Measurements from ENCODE around the gene BTBD16. TPM values are rescaled to one million over a fixed set of nuclear protein-coding genes. Genes with fewer than 3 reads are reported as not detected.

BTBD16 gene
- total and polyA plus RNA-seq, 2 of the 13 experiments (the other 11 are each of a cell fraction or from before 2014, with no cell fraction given), result 5.0 to 11.9 TPM

GRCh38 chr10:122374859-122375678, 104.0 kb downstream of the BTBD16 start (continued):
- TF ChIP-seq ZNF644 (CRISPR knock-in tag; IDR thresholded peaks at IDR 0.05; ENCODE audit: low read depth), result no peak
- TF ChIP-seq ZFP90 (CRISPR knock-in tag; IDR thresholded peaks at IDR 0.05; ENCODE audit: borderline replicate concordance), result no peak
- 0 out of 2 replicates have a peak, but pooled peaks have one; percentile 54 for TF ChIP-seq ZNF138 (CRISPR knock-in tag; IDR thresholded peaks at IDR 0.05; ENCODE audit: low read depth)
- no peak for TF ChIP-seq ZBTB1 (CRISPR knock-in tag; IDR thresholded peaks at IDR 0.05; ENCODE audit: borderline replicate concordance)
- TF ChIP-seq POLR2A (IDR thresholded peaks at IDR 0.05; ENCODE audit: insufficient read depth in 1 of 2, low read depth in 2 of 2, low read length in 2 of 2), result peak; percentile 2 to 67; a peak in 3 of 4 replicates
- no peak for TF ChIP-seq GRHL1 (CRISPR knock-in tag; conservative IDR thresholded peaks at IDR 0.05)
- TF ChIP-seq ETV6 (CRISPR knock-in tag; conservative IDR thresholded peaks at IDR 0.05), result no peak
- no peak for TF ChIP-seq CBX2 (IDR thresholded peaks at IDR 0.05; ENCODE audit: low read depth, low read length)
- no peak for TF ChIP-seq CBX2 (CRISPR knock-in tag; IDR thresholded peaks at IDR 0.05; ENCODE audit: low read depth)
- no peak for TF ChIP-seq ZFP62 (CRISPR knock-in tag; IDR thresholded peaks at IDR 0.05)
- peak; percentile 28; the same call in 1 of the 2 replicates for TF ChIP-seq SALL1 (CRISPR knock-in tag; IDR thresholded peaks at IDR 0.05)
- TF ChIP-seq MXD4 (CRISPR knock-in tag; IDR thresholded peaks at IDR 0.05), result no peak
- no peak for TF ChIP-seq HNF4G (IDR thresholded peaks at IDR 0.05; ENCODE audit: borderline replicate concordance, low read depth, low read length)
- TF ChIP-seq HNF4G (CRISPR knock-in tag; IDR thresholded peaks at IDR 0.05; ENCODE audit: borderline replicate concordance, low read depth), result 0 out of 2 replicates have a peak, but pooled peaks have one; percentile 25
- TF ChIP-seq SKIL (CRISPR knock-in tag; IDR thresholded peaks at IDR 0.05; ENCODE audit: borderline replicate concordance), result no peak; the same call in 1 of the 2 replicates
- TF ChIP-seq NR1H2 (CRISPR knock-in tag; IDR thresholded peaks at IDR 0.05; ENCODE audit: borderline replicate concordance, low read depth), result 0 out of 2 replicates have a peak, but pooled peaks have one; percentile 24
- no peak for TF ChIP-seq ZBTB39 (CRISPR knock-in tag; IDR thresholded peaks at IDR 0.05)
- TF ChIP-seq HNF1A (IDR thresholded peaks at IDR 0.05; ENCODE audit: low read depth), result no peak
- no peak for TF ChIP-seq HNF1A (CRISPR knock-in tag; IDR thresholded peaks at IDR 0.05; ENCODE audit: borderline replicate concordance)

Measured in HepG2 (cell line).